ENCODE results near the gene MAN2A1. TPM values are rescaled to one million over a fixed set of nuclear protein-coding genes. Genes with fewer than 3 reads are reported as not detected.

Gene MAN2A1
- polyA plus RNA-seq, 3 donors = 17.0 to 23.0 (median 20.1) TPM

DNA sequence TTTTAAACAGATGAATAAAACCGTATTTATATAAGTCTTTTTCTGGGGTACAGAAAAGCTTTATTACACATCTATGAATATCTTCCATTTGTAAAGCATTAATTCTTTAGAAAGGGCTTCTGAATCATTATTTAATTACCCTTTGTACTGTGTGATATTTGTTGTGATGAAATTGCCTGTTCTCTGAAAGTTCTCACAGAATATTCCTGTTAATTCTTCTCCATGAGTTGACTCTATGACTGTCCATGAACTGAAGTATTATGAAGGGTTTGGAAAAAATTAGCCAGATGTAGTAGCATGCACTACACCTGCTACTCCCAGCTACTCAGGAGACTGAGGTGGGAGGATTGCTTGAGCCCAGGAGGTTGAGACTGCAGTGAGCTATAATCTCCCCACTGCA, 127.0 kb downstream of the MAN2A1 start:
- Histone ChIP-seq H3K27me3 (ENCODE audit: control insufficient read depth in 2 of 2, insufficient read depth in 2 of 2, low read length in 2 of 2) (no peaks in the 10 kb centered on the region), H3K4me2 (replicated peaks; ENCODE audit: extremely low read depth, low read length, poor library complexity, severe bottlenecking) (no peak overlapping the region), H4K20me1 (ENCODE audit: insufficient read depth, low read length) (no peaks in the 10 kb centered on the region), H2AFZ (ENCODE audit: insufficient read depth, low read depth, low read length, poor library complexity, severe bottlenecking) (no peak overlapping the region), H3K4me1 (ENCODE audit: control insufficient read depth in 1 of 2, insufficient read depth in 2 of 2, low read length in 2 of 2) (no peaks in the 10 kb centered on the region), H3K9me3 (replicated peaks in 1 of 2; ENCODE audit: control insufficient read depth in 1 of 2, insufficient read depth in 1 of 2, low read length in 2 of 2) (no peaks in the 10 kb centered on the region), H3K36me3 (replicated peaks in 1 of 2; ENCODE audit: control insufficient read depth in 1 of 2, insufficient read depth in 2 of 2, low read length in 2 of 2) (peaks cover 43 to 94% of the 10 kb centered on the region in 2 donors), H3K4me3 (replicated peaks in 1 of 3; ENCODE audit: low read depth in 2 of 3, low read length in 3 of 3) (no peak overlapping the region), H3K27ac (ENCODE audit: low read depth in 1 of 2, low read length in 2 of 2) (no peak overlapping the region), H3K79me2 (ENCODE audit: insufficient read depth, low read length) (no peaks in the 10 kb centered on the region), H3K9ac (ENCODE audit: insufficient read depth, low read length, poor library complexity, severe bottlenecking) (no peak overlapping the region)
- DNase-seq = no peak
- no peak overlapping the region for H3K4me3 Mint-ChIP-seq
- no peaks in the 10 kb centered on the region for H3K4me1 Mint-ChIP-seq
- TF ChIP-seq, protein P1, sequence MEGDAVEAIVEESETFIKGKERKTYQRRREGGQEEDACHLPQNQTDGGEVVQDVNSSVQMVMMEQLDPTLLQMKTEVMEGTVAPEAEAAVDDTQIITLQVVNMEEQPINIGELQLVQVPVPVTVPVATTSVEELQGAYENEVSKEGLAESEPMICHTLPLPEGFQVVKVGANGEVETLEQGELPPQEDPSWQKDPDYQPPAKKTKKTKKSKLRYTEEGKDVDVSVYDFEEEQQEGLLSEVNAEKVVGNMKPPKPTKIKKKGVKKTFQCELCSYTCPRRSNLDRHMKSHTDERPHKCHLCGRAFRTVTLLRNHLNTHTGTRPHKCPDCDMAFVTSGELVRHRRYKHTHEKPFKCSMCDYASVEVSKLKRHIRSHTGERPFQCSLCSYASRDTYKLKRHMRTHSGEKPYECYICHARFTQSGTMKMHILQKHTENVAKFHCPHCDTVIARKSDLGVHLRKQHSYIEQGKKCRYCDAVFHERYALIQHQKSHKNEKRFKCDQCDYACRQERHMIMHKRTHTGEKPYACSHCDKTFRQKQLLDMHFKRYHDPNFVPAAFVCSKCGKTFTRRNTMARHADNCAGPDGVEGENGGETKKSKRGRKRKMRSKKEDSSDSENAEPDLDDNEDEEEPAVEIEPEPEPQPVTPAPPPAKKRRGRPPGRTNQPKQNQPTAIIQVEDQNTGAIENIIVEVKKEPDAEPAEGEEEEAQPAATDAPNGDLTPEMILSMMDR (IDR thresholded peaks at IDR 0.05) = no peak
- H3K27ac Mint-ChIP-seq = no peak overlapping the region
- no CpG with 5 or more reads among the region's 1 CpG for WGBS (ENCODE audit: insufficient coverage)
- intact Hi-C loops (cut with micrococcal nuclease) = no loop called here
- peaks cover 48 to 53% of the 10 kb centered on the region in 2 donors for H3K36me3 Mint-ChIP-seq
- no peaks in the 10 kb centered on the region for H3K27me3 Mint-ChIP-seq (ENCODE audit: low read depth in 3 of 3)
- peaks cover 0 to 1% (median 0%) of the 10 kb centered on the region in 7 donors for H3K9me3 Mint-ChIP-seq

DNA sequence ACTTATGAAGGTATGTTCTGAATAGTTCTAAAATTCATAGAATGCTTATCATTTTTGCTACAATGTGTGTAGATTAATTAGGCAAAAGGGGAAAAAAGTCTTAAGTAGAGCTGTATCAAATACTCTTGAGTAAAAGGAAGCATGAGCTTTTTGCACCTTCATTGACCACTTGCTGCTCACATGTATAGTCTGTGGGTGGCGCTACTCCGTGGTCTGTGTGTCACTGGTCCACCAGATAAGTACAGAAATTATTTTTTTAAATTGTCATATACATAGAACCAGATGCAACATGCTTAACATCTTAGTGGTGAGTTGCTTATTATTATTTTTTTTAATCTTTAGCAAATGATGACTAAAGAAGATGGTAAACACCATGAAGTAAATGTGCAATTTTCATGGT, 130.2 kb downstream of the MAN2A1 start:
- H4K20me1 ChIP-seq (ENCODE audit: insufficient read depth, low read length) = no peaks in the 10 kb centered on the region
- Mint-ChIP-seq H3K4me3 (no peak overlapping the region), H3K9me3 (peaks cover 0 to 1% (median 0%) of the 10 kb centered on the region in 7 donors), H3K36me3 (peaks cover 56 to 65% of the 10 kb centered on the region in 2 donors), H3K27ac (no peak overlapping the region), H3K4me1 (no peaks in the 10 kb centered on the region), H3K27me3 (ENCODE audit: low read depth in 3 of 3) (no peaks in the 10 kb centered on the region)
- TF ChIP-seq, protein P1 (IDR thresholded peaks at IDR 0.05) = no peak
- no peaks in the 10 kb centered on the region for H3K4me1 ChIP-seq (ENCODE audit: control insufficient read depth in 1 of 2, insufficient read depth in 2 of 2, low read length in 2 of 2)
- DNase-seq = no peak
- no CpG with 5 or more reads among the region's 2 CpGs for WGBS (ENCODE audit: insufficient coverage)
- H3K79me2 ChIP-seq (ENCODE audit: insufficient read depth, low read length) = no peaks in the 10 kb centered on the region
- intact Hi-C loops (cut with micrococcal nuclease) = no loop called here
- no peak overlapping the region for H3K4me2 ChIP-seq (replicated peaks; ENCODE audit: extremely low read depth, low read length, poor library complexity, severe bottlenecking)
- H2AFZ ChIP-seq (ENCODE audit: insufficient read depth, low read depth, low read length, poor library complexity, severe bottlenecking) = no peak overlapping the region
- H3K36me3 ChIP-seq (replicated peaks in 1 of 2; ENCODE audit: control insufficient read depth in 1 of 2, insufficient read depth in 2 of 2, low read length in 2 of 2) = peaks cover 51 to 93% of the 10 kb centered on the region in 2 donors
- H3K9ac ChIP-seq (ENCODE audit: insufficient read depth, low read length, poor library complexity, severe bottlenecking) = no peak overlapping the region
- no peak overlapping the region for H3K4me3 ChIP-seq (replicated peaks in 1 of 3; ENCODE audit: low read depth in 2 of 3, low read length in 3 of 3)
- no peaks in the 10 kb centered on the region for H3K27me3 ChIP-seq (ENCODE audit: control insufficient read depth in 2 of 2, insufficient read depth in 2 of 2, low read length in 2 of 2)
- no peaks in the 10 kb centered on the region for H3K9me3 ChIP-seq (replicated peaks in 1 of 2; ENCODE audit: control insufficient read depth in 1 of 2, insufficient read depth in 1 of 2, low read length in 2 of 2)
- no peak overlapping the region for H3K27ac ChIP-seq (ENCODE audit: low read depth in 1 of 2, low read length in 2 of 2)
